DLD1 (cell line): Measurements from ENCODE around the gene SERTAD3.
"Not testable (repeated sequence)": the region's sequence is repeated elsewhere in the genome, so short reads cannot be mapped to it uniquely, and the experiment has no call there.

Experiments
- in situ Hi-C: cut with HindIII; loops from 2 replicates; pipeline ENCODE4 v1.10.0; 2017; ENCODE audit warnings: low sequenced_read_pairs

Gene SERTAD3

DNA sequence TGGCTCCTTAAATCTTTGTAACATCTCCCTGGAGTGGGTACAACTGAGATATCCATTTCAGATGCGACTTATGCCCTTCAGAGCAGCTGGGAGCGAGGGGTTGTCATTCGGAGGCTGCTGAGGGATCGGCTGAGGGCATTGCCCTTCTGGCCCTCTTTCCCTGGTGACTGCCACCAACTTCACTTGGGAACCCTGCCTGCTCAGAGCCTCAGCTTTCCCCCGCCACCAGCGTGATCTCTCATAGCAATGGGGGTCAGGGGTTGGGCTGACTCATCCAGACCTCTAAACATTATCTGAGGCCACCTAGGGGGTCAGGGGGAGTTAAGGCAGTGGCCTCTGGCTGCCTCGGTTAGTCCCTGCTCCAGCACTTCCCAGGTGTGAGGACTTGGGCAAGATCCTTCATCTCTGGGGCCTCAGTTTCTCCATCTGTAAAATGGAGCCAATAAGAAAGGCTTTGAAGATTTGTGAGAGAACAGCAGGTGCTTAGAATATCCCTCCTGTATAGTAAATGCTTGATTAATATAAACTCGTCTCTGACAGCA is 32.1 kb downstream of the SERTAD3 start:
- in situ Hi-C loops, result no loop called here

DNA sequence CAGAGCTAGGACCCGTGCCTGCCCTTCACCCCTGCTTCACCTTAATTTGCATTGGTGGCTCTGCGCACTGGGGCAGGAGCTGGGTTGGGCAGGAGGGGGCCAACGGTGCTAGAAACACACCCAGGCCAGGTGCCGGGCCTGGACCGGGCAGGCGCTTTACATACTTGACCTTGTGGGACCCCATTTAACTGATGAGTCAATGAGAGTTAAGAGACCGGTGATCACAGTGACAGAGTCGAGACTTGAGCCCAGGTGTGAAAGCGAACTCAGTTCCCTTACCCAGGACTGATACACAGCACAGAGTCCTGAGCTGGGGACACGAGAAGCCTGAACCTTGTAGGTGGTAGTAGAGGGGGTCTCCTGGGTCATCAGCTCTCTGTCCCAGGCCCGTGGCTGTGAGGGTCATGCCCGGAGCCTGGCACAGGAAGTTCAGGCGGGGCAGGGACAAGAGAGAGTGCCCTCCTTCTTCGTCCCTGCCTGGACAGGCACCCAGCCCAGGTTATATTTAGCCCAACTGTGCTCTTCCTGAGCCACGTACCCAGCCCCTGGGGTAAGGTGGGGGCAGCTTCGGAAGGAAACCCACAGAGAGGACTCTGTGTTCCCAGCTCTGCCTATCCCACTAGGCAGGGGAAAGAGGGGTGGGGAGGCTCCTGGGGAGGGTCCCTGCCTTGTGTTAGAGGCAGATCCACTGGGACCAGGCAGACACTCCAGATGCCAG is 32.9 kb downstream of the SERTAD3 start:
- in situ Hi-C loops, result no loop called here

DNA sequence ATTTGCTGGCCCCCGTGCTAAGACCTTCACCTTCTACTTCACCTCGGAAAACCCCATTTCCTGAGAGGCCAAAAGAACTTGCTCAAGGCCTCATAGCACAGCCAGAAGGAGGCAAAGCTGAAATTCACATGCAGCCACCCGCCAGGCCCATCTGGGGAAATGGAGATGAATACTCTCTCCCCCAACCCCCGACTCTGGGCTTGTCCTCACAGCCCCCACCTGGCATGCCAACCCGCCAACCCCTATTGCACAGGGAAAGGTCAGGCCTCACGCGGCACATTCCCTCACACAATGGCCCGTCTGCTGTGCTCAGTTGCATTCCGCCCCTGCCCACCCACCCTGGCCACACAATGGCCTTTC is 34.1 kb downstream of the SERTAD3 start:
- in situ Hi-C loops, result no loop called here

DNA sequence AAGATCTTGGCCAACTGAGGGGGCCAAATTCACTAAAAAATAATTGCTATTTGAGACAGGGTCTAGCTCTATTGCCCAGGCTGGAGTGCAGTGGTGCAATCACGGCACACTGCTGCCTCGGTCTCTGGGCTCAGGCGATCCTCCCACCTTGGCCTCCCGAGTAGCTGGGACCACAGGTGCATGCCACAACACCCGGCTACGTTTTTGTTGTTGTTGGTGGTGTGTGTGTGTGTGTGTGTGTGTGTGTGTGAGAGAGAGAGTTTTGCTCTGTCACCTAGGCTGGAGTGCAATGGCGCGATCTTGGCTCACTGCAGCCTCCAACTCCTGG is 35.6 kb downstream of the SERTAD3 start:
- in situ Hi-C loops, result not testable (repeated sequence)

DNA sequence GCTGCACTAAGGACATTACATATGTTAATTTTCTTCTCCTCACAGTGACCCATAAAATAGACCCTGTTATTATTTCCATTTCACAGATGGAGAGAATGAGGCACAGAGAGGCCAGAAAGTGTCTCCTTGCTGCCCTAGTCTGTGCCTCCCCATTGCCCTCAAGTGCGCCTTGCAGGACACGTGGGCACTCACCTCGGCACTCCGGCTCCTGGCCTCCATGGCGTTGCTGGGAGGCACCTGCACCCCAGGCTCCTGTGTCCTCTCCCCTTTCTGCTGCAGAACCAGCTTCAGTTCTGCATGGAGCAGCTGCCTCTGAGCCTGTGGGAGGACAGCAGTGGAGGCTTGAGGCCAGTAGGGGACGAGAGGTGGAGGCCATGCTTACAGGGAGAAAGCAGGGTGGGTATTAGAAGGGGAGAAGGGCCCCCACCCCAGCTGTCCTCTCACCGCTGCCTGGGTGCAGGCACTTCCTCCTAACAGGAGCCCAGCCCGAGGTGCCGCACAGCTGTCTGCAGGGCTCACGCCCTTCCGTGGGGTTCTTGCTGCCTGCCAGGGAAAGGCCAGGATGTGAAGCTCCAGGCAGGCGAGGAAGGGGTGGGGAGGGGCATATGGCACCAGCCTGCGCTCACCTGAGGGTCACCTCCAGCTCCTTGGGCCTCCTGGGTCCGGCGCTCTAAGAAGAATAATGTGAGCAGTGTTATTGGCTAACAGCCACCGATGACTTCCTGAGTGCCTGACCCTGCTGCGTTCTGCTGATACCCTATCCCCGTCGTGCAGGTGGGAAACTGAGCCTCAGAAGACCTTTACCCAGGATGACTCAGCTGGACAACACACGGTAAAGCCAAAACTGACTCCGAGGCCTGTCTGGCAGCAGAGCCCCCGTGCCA is 36.2 kb downstream of the SERTAD3 start:
- in situ Hi-C loops, result no loop called here

DNA sequence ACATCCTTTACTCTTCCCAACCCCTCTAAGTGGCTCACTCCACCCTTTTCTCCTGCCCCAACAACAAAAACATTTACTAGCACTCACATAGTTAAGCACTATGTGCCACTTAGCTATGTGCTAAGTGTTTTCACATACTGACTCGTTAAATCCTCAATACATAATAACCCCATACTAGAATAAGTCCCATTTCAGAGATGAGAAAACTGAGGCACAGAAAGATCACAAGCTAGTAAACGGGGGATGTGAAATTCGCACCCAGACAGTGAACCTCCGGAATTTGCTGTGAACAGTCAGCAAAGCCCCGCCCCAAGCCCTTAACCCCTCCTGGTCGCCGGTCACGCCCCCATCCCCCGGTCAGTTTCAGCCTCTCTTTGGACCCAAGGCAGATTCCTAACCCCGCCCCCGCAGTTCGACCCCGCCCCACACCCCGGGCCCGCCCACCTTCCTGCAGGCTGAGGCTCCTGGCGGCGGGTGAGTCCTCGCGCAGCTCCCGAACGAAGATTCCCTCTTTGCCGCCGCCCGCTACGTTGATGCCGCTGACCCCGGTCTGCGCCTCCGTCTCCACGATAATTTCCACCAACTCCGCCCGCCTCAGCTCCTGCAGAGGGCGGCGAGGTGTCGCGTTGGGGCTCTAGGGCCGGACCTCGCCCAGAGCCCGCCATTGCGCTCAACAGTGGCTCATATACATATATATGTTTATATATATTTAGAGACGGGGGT is 40.7 kb downstream of the SERTAD3 start:
- in situ Hi-C loops, result no loop called here

DNA sequence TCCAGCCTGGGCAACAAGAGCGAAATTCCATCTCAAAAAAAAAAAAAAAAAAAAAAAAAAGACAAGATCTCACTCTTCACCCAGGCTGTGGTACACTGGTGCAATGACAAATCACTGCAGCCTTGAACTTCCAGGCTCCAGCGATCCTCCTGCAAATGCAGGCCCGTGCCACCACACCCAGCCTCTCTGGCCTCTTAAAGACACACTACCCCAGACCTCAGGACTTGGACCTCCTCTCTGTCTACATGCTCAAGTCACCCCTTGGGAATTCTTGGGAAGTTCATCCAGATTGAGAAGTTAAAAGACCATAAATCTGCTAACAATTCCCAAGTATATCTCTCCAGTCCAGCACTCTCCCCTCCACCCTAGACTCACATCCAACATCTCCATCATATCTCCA is 43.6 kb downstream of the SERTAD3 start:
- in situ Hi-C loops, result no loop called here

DNA sequence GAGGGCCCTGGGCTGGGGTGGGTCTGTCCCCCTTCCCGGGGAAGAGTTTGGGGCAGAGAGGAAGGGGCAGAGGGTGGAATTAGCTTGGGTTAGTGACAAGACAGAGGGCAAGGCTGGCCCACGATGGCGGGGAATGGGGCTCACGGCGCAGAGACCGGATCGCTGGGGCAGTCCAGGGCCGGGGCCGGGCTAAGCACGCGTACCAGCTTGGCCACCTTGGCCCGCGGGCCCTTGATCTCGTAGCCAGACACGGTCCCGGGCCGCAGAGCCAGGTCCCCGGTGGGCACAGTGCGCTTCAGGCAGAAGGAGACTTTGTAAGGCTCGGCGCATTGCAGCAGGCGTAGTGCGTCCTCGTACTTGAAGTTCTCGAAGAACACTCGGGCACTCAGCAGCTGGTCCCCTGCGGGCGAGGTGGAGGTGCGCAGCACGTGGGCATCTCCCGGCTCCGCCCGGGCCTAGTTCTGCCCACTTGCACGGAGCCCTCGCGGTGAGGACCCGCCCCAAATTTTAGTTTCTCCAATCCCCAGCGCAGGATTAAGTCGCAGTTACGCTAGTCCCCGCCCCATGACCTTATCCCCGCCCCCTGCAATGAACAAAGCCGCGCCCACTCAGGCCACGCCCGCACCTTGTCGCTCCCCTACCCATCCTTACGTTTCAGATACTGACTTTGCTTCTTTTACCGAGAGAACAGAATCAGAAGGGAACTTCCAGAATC is 45.6 kb downstream of the SERTAD3 start:
- in situ Hi-C loops, result no loop called here

DNA sequence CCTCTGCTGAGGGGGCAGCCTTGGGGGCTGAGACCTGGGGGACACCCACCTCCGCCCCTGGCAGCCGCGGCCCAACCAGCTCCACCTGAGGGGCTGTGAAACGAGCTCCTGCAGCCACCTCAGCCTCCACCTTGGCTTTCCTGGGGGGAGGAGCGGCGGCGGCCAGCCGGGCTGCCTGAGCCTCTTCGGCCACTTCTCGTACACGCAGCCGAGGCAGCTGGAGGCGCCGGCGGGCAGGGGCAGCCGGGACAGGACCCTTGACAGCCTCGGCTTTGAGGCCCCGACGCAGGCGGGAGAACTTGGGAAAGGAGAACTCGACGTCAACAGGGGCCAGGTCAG is 46.6 kb downstream of the SERTAD3 start:
- in situ Hi-C loops, result no loop called here

DNA sequence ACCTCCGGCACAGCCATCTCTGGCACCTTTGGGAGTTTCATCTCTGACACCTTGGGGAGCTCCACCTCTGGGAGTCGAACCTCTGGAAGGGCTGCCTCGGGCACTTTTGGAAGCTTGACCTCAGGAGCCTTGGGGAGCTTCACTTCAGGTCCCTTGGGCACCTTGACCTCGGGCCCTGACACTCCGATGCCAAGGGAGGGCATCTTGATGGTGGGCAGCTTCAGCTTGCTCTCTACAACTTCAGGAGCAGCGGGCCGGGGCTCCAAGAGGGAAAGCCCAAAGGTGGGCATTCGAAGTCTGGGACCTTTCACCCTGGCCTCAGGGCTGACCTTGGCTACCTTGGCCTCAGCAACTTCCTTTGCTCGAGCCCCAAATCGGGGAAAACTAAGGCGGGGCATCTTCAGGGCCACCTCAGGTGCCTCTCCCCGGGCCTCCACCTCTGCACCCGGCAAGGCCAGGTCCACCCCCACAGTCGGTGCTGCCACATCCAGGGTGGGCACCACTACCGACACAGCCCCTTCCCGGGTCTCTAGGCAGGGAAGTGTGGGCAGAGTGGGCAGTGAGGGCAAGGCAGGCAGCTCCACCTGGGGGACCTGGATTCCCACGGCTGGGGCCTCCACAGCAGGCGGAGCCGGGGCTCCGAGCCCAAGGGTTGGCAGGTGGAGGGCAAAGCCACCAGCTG is 47.1 kb downstream of the SERTAD3 start:
- in situ Hi-C loops, result no loop called here

DNA sequence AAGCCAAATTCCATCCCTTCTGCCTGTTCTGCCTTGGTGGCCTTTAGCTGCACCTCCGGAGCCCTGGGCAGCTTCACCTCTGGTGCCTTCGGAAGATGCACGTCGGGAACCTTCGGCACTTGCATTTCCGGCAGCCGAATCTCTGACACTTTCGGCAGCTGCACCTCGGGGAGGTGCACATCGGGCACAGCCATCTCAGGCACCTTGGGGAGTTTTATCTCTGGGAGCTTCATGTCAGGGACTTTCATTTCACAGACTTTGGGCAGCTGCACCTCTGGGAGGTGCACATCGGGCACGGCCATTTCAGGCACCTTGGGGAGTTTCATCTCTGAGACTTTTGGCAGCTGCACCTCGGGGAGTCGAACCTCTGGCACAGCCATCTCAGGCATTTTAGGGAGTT is 48.2 kb downstream of the SERTAD3 start:
- in situ Hi-C loops, result no loop called here

DNA sequence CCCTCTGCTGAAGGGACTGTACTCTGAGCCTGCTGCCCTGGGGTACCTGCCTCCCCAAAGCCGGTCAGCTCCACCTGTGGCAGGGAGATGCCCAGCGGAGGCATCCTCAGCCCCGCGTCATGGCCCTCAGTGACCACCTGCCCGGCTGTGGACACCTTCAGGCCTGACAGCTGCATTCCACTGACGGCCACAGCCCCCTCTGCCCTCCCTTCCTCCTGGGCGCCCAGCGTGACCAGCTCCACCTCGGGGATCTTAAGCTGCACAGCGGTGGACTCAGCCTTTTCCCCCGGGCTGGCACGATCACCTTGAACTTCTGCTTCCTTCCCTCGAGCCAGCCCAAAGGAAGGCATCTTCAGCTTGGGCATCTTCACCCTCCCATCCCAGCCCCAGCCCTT is 49.3 kb downstream of the SERTAD3 start:
- in situ Hi-C loops, result no loop called here

DNA sequence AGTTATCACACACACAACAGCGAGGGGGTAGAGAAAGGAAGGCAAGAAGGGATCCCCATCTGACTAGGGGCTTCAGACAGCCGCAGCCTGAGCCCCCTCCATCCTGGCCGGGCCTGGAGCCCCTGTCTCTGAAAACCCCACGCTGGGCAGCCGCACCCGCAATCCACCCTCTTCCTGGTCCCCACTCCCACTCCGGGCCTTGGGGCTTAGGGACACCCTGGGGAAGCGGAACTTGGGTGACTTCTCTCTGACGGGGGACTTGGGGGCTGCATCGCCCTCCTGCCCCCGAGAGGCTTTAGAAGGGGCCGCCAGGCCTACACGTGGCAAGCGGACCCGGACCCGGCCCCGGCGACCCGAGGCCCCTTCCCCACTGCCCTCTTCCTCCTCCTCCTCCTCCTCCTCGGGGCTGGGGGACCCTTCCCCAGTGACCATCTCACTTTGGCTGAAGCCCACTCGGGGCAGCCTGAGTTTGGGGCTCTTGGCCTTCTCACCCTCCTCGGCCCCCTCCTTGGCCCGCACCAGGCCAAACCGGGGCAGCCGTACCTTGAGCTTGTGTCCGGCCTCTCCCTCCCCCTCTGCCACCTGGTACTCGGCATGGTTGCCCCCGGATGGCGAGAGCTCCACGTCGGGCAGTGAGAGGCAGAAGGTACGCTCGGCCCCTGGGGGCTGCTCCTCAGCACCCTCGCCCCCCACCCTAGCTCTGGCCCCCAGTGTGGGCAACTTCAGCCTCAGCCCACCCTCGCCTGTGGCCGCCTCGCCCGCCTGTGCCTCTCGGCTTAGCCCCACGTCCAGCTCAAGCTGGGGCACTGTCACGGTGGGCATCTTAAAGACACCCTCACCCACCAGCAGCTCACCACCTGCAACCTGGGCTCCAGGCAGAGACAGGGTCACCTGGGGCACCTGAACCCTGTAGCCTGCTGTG is 50.0 kb downstream of the SERTAD3 start:
- in situ Hi-C loops, result no loop called here

DNA sequence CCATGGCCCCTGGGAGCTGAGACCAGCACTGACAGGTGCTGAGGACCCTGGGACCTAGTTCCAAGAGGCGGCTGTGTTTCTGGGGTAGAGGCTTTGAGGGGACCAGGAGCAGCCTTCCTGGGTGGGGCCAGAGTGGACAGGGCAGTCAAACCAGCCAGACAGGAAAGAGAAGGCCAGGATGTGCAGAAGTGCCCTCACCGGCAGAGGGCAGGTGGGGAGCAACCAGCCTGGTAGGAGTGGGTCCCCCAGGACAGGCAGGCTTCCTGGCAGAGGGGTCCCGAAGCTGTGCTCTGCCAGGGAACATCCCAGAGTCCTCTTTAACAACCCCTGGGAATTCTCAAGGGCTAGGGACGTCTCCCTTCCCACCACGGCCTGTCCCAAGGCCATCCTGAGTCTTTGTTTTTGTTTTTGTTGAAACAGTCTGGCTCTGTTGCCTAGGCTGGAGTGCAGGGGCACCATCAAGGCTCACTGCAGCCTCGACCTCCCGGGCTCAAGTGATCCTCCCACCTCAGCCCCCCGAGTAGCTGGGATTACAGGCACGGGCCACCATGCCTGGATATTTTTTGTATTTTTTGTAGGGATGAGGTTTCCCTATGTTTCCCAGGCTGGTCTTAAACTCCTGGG is 51.1 kb downstream of the SERTAD3 start:
- in situ Hi-C loops, result no loop called here

DNA sequence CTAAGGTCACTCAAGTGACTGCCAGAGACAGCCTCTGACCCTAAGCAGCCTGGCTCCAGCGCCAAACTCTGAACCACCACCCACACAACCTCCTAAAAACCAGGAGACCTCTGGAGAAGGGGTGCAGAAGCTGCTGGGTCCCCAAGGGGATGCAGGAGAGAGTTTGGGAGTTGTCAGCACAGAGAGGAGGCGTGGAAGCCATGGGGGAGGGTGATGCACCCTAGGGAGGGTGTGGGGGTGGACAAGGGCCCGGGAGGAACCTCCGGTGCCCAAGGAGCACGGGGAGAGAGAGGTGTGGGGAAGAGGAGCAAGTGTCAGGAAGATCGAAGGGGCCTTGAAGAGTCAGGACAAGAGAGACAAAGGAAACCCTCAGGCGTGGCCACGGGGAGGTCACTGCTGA is 52.0 kb downstream of the SERTAD3 start:
- in situ Hi-C loops, result no loop called here
